Activated CD4-positive, alpha-beta T cell treated with anti-CD3 and anti-CD28 coated beads, Interleukin-10, Interleukin-2, amounts not matched to agents 100 ng/mL and 50 ng/mL, durations not matched to agents 16 hours and 8 hours (primary cell): ENCODE results near the gene GTPBP1.

Experiments
- DNase-seq: peaks from one replicate; pipeline ENCODE4 v3.0.0-alpha.2; 2020

Gene GTPBP1

GRCh38 chr22:38705235-38706100, at the start of gene GTPBP1:
Gene GTPBP1, plus strand, starts transcription at chr22:38705944. Its CDS starts 12 bp downstream, at chr22:38705956.
- DNase-seq, result peak; percentile 100

GRCh38 chr22:38656256-38657044, 49.3 kb upstream of the GTPBP1 start, which contains the start of the genes CBY1 and FAM227A:
Gene CBY1, plus strand, starts transcription at chr22:38656638. Its CDS starts 11,417 bp downstream, at chr22:38668055.
Gene FAM227A, minus strand, starts transcription at chr22:38656392. Its CDS starts 6,224 bp downstream, at chr22:38650168.
- DNase-seq, result peak; percentile 89

- DNase-seq, result peak; percentile 63
These were observed 48.5 kb upstream of the GTPBP1 start for GRCh38 chr22:38657045-38657909.

- no peak for DNase-seq
These were observed 30.9 kb upstream of the GTPBP1 start for GRCh38 chr22:38674888-38675287.

- DNase-seq, result no peak
These were observed 29.9 kb upstream of the GTPBP1 start for GRCh38 chr22:38675833-38676232.

- peak; percentile 93 for DNase-seq
These were observed 24.0 kb upstream of the GTPBP1 start, which contains the start of gene TOMM22 for GRCh38 chr22:38681582-38682335. Gene TOMM22, plus strand, starts transcription at chr22:38681957. Its CDS starts 22 bp downstream, at chr22:38681979.

GRCh38 chr22:38684895-38685294, 20.8 kb upstream of the GTPBP1 start:
- no peak for DNase-seq

- DNase-seq, result no peak
These were observed 20.0 kb upstream of the GTPBP1 start for GRCh38 chr22:38685761-38686160.

- DNase-seq, result no peak
These were observed 16.1 kb upstream of the GTPBP1 start for GRCh38 chr22:38689651-38690050.

GRCh38 chr22:38694049-38694448, 11.7 kb upstream of the GTPBP1 start:
- no peak for DNase-seq

- no peak for DNase-seq
These were observed 10.8 kb upstream of the GTPBP1 start for GRCh38 chr22:38694940-38695339.

GRCh38 chr22:38696606-38697424, 8.9 kb upstream of the GTPBP1 start:
- DNase-seq, result peak; percentile 78

GRCh38 chr22:38697425-38698089, 8.2 kb upstream of the GTPBP1 start:
- DNase-seq, result no peak

- DNase-seq, result no peak
These were observed 7.2 kb upstream of the GTPBP1 start for GRCh38 chr22:38698407-38699094.

- no peak for DNase-seq
These were observed 6.6 kb upstream of the GTPBP1 start for GRCh38 chr22:38699143-38699542.

GRCh38 chr22:38699784-38700183, 6.0 kb upstream of the GTPBP1 start:
- DNase-seq, result no peak

GRCh38 chr22:38700270-38700788, 5.4 kb upstream of the GTPBP1 start:
- no peak for DNase-seq

GRCh38 chr22:38700789-38701628, 4.7 kb upstream of the GTPBP1 start, which contains the start of gene JOSD1:
Gene JOSD1, minus strand, starts transcription at chr22:38700943. Its CDS starts 956 bp downstream, at chr22:38699987.
- DNase-seq, result peak; percentile 98
